ENCODE data around the gene NOS1AP. TPM values are rescaled to one million over a fixed set of nuclear protein-coding genes. Genes with fewer than 3 reads are reported as not detected.

The NOS1AP gene
- total and polyA plus RNA-seq, 9 of the 15 experiments (the other 6 are each of a cell fraction or from before 2014, with no cell fraction given) = 0.07 to 1.5 (median 0.22) TPM

DNA sequence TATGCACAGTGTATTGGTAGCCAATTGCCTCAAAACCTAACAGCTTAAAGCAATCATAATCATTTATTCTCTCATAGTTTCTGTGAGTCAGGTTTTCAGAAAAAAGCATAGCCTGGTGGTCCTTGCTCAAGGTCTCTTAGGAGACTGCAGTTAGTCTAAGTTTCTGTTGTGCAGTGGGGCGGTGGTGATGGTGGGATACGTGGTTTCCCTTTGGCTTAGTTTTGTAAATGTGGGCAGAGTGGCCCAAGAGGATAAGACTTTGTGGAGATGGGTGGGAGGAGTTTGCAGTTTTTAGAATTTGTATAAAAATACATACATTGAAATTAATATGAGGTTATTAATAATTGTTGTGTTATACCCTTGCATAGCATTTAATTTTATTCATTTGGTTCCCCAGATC is 68.6 kb downstream of the NOS1AP start (continued):
- no peak for TF ChIP-seq CHD7 (IDR thresholded peaks at IDR 0.05; ENCODE audit: low read depth, low read length)
- TF ChIP-seq JUN (IDR thresholded peaks at IDR 0.05; ENCODE audit: borderline replicate concordance, low read depth, low read length) = no peak
- no peak for TF ChIP-seq JUN (CRISPR knock-in tag; IDR thresholded peaks at IDR 0.05; ENCODE audit: borderline replicate concordance)
- TF ChIP-seq, protein P1, sequence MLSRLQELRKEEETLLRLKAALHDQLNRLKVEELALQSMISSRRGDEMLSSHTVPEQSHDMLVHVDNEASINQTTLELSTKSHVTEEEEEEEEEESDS (CRISPR knock-in tag; IDR thresholded peaks at IDR 0.05) = no peak
- no peak for TF ChIP-seq ELF4 (CRISPR knock-in tag; IDR thresholded peaks at IDR 0.05)
- no peak for TF ChIP-seq RNF2 (IDR thresholded peaks at IDR 0.05)
- TF ChIP-seq ELF2 (CRISPR knock-in tag; IDR thresholded peaks at IDR 0.05) = no peak
- TF ChIP-seq ZFPM2 (CRISPR knock-in tag; IDR thresholded peaks at IDR 0.05) = no peak
- no peak for TF ChIP-seq BRF1 (IDR thresholded peaks at IDR 0.05; ENCODE audit: borderline replicate concordance, extremely low read depth, insufficient read length)
- TF ChIP-seq ZKSCAN8 (CRISPR knock-in tag; IDR thresholded peaks at IDR 0.05) = no peak
- no peak for TF ChIP-seq ZNF764 (CRISPR knock-in tag; IDR thresholded peaks at IDR 0.05; ENCODE audit: low read depth)
- no peak for TF ChIP-seq SAP30 (IDR thresholded peaks at IDR 0.05; ENCODE audit: borderline replicate concordance, insufficient read depth, low read depth, low read length, poor library complexity, severe bottlenecking)
- TF ChIP-seq HBP1 (CRISPR knock-in tag; IDR thresholded peaks at IDR 0.05) = no peak
- TF ChIP-seq ZNF583 (CRISPR knock-in tag; IDR thresholded peaks at IDR 0.05) = no peak
